Inferior parietal cortex (tissue), 1 donor: ENCODE measurements around the gene SLITRK5.

Experiments used
- DNase-seq: peaks from one replicate; pipeline ENCODE4 v3.0.0-alpha.2; 2016; ENCODE audit errors: extremely low spot score

The SLITRK5 gene, protein sequence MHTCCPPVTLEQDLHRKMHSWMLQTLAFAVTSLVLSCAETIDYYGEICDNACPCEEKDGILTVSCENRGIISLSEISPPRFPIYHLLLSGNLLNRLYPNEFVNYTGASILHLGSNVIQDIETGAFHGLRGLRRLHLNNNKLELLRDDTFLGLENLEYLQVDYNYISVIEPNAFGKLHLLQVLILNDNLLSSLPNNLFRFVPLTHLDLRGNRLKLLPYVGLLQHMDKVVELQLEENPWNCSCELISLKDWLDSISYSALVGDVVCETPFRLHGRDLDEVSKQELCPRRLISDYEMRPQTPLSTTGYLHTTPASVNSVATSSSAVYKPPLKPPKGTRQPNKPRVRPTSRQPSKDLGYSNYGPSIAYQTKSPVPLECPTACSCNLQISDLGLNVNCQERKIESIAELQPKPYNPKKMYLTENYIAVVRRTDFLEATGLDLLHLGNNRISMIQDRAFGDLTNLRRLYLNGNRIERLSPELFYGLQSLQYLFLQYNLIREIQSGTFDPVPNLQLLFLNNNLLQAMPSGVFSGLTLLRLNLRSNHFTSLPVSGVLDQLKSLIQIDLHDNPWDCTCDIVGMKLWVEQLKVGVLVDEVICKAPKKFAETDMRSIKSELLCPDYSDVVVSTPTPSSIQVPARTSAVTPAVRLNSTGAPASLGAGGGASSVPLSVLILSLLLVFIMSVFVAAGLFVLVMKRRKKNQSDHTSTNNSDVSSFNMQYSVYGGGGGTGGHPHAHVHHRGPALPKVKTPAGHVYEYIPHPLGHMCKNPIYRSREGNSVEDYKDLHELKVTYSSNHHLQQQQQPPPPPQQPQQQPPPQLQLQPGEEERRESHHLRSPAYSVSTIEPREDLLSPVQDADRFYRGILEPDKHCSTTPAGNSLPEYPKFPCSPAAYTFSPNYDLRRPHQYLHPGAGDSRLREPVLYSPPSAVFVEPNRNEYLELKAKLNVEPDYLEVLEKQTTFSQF

DNA sequence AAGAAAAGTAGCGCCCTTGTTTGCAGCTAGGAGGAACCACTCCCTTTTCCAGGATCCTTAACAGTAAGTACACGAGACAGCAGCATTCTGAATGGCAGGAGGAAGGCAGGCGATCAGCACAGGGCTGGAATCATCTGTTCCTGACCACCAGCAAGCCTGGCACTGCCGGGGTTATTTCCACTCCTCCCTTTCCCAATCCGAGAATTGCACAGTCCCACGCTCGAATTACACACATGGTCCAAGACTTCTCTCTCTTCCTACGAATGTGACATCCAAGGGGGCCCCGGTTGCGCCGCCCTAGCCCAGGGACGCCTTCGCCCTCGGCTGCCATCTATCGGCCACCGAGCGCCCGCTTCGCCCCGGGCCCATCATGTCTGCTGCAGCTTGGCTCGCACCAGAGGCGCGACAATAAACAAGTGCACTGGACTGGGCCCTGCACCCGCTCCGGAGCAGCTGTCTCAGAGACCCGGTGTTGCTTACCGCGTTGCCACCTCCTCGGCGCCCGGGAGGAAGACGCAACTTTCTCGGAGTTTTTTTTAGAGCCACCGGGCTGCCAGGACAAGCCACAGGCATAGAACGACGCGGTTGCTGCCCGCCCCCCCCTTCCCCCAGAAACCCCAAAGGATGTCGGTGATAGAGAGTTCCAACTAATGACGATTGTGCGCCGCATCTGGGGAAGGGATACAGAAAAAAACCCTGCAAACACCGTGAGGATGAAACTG lies at the start of gene SLITRK5:
SLITRK5 (plus strand) TSS at position 341 of the 722 bp plus-strand sequence. CDS start 4,018 bp downstream, outside the sequence.
- peak; percentile 85 for DNase-seq

- DNase-seq: no peak
Measured at GRCh38 chr13:87622971-87623370, 48.2 kb upstream of the SLITRK5 start.

GRCh38 chr13:87656306-87656705 lies 14.9 kb upstream of the SLITRK5 start:
- no peak for DNase-seq

DNA sequence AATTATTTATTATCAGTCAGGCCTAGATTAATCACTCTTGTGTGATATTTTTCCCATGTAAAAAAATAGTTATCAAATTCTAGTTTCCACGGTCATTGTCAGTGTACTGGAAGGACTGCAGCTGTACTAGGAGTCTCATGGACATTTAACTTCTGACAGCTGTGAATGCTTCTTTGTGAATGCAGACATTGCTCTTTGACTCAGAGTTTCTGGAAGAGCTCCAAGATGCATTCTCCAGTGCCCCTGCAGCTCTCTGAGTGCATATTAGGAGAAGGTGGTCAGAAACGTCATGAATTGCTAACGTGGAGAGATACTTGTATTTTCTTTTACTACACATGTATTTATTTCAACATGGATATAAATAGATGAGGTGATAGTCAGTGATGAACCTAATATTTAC lies 9.7 kb upstream of the SLITRK5 start:
- no peak for DNase-seq

DNA sequence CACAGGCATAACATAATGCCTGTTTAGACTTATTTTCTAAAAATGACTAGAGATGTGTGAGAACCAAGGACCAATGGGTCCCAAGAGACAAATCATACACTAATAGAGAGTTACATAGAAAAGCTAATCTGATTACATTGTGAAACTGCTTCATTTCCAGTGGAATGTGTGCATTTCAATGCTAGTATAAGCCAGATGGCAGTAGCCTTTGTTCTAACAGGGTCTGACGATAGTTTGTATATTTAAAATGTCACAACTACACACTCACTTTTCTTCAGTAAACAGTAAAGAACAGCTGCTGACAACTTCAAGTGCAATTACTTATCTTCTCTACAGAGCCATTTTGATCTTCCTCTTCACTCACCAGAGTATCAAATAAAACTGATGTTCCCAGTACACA lies 4.3 kb upstream of the SLITRK5 start:
- DNase-seq: no peak

- DNase-seq: no peak
Measured at GRCh38 chr13:87667686-87668085, 3.5 kb upstream of the SLITRK5 start.

- no peak for DNase-seq
Measured at GRCh38 chr13:87669379-87669978, 1.7 kb upstream of the SLITRK5 start.

DNA sequence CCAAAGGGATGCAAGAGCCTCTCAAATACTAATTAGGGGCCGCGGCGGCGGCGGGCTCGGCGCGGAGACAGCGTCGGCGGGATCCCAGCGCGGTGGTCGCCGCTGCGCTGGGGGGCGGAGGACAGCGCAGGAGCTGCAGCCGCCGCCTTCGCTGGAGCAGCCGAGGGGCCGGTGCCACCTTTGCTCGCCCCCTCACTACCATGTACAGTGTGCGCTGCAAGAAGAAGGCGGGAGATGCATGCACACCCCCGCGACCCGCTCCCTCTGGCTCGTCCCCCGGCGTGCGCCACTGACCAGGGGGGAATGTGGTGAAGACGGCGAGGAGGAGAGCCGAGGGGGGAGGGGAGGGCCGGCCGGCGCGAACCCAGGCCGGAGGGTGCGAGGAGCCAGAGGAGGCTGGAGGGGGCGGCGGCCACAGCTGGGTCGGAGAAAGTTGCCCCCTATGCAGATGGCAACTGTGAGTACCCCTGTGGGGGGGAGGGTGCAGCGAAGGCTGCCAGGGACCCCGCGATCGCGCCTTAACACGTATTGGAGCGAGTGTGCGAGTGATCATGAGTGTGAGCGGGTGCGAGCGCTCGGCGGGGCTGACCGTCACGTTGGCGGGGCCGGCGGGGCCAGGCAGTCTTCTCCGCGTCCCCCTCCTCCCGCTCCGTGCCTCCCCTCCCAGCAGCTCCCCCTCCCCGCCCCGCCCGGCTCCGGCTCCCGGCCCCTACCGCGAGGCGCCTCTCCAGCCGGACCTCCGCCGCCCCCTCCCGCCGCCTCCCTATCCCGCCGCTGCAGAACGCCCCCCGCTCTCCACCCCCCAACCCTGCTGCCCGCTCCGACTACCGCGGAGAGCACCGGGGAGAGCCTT lies 808 bp downstream of the SLITRK5 start:
- no peak for DNase-seq

GRCh38 chr13:87674247-87674738 lies 3.1 kb downstream of the SLITRK5 start:
- DNase-seq: no peak

GRCh38 chr13:87675851-87676250 lies 4.7 kb downstream of the SLITRK5 start:
- DNase-seq: no peak

- no peak for DNase-seq
Measured at GRCh38 chr13:87676254-87677042, 5.3 kb downstream of the SLITRK5 start.

GRCh38 chr13:87677043-87677495 lies 5.9 kb downstream of the SLITRK5 start:
- DNase-seq: no peak

- no peak for DNase-seq
Measured at GRCh38 chr13:87677496-87678371, 6.6 kb downstream of the SLITRK5 start.

GRCh38 chr13:87678372-87678752 lies 7.2 kb downstream of the SLITRK5 start:
- no peak for DNase-seq

DNA sequence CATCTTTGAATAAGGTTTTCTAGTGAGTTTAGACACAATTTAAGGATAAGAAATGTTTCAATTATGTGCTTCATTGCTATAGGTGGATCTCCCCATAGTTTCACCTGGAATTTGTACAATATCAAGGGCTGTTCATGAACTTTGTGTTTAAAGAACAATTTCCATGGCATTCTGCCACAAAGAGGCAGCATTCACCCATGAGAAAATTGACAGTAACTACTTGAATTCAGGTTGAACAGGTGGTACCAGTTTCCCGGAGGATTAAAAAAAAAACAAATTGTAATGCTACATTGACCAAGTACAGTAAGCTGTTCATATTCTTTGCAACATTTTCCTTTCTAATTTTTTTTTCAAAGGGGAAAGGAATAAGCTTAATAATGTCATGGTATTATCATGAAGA lies 9.1 kb downstream of the SLITRK5 start:
- no peak for DNase-seq

DNA sequence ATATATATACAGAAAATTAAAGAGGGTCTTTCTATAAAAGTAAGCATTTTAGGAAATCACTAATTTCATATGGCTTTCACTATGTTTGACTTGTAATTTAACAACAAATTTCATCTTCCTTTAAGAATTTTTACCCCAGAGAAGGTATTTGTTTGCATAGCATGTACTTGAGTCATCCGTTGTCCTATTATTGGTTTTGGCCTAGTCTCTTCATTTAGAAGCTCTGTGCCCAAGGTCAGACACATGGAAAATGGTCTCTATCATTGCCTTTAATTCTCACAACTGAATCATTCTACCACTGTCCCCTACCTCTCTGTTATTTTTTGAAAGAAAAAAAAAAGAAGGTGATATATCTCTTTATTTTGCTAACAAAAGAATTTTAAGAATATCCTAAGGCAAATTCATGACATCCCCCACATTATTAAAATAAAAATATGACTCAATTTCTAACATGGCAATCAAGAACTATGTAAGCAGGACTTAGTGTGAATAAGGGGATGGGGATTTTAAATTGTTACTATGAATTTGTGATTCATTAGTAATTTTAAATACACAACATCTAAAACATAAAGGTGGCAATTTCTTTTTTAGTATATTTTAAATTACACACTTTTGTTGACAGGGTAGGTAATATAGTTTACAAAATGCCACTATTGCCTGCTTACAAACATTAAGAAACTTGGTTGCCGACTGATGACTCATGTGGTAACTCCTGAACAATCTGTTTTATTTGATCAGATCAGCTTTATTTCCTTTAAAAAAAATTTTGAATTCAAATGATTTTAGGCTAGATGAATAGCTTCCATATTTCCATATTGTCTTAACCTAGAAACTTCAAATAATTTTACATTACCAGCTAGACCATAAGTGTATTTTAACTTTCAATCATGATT lies 13.9 kb downstream of the SLITRK5 start:
- no peak for DNase-seq

GRCh38 chr13:87696458-87696857 lies 25.3 kb downstream of the SLITRK5 start:
- no peak for DNase-seq
